ENCODE data around the gene HYAL2.
A peak's percentile ranks its signal among the peaks of the same experiment; 100 is the strongest.

HYAL2 gene, protein sequence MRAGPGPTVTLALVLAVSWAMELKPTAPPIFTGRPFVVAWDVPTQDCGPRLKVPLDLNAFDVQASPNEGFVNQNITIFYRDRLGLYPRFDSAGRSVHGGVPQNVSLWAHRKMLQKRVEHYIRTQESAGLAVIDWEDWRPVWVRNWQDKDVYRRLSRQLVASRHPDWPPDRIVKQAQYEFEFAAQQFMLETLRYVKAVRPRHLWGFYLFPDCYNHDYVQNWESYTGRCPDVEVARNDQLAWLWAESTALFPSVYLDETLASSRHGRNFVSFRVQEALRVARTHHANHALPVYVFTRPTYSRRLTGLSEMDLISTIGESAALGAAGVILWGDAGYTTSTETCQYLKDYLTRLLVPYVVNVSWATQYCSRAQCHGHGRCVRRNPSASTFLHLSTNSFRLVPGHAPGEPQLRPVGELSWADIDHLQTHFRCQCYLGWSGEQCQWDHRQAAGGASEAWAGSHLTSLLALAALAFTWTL

DNA sequence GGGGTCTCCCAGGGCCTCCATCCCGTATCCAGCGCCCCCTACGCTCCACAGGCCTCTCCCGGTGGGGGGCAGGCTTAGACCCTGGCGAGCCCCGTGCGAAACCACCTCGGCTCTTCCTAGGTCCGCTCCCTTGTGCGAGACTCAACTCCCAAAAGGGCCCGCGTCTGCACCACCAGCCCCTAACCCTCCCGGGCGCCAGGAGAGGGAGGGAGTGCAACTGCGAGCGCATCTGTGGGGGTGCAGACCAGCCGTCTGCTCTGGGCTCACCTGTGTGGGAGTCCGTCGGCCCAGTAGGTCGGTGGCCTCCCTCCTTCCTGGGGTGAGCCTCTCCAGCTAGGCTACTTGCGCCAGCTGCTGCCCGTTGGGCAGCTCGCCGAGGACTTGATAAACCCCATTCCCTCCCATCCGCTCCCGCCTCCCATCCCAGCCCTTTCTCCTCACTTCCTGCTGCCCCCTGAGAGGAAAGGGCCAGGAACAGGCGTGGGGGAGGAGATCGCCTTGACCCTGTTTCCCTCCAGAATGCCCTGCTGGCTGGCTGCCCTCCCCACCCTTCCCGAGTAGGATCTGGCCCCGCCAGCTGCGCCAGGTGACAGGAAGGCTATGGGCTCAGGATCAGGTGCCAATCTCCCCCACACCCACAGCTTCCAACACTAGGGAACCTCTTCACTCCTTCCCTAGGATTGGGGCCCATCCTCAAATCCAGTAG lies at the start of gene HYAL2:
Gene HYAL2, minus strand, starts transcription at position 360 of the 706 bp plus-strand sequence. CDS start 2,256 bp downstream, outside the sequence.
- Histone ChIP-seq H3K9ac (ENCODE audit: low read length) (peak within 1 kb of the TSS; percentile 57), H3K27ac (ENCODE audit: low read depth, low read length) (peak within 1 kb of the TSS; percentile 83), H3K4me3 (ENCODE audit: low read depth in 1 of 2, low read length in 2 of 2) (peak within 1 kb of the TSS; percentile 74 to 91), H3K9me3 (ENCODE audit: low read length) (no peaks in the 10 kb centered on the region), H3K4me1 (ENCODE audit: insufficient read depth, low read length) (peaks cover 54% of the 10 kb centered on the region), H3K36me3 (ENCODE audit: insufficient read depth, low read length) (peaks cover 29% of the 10 kb centered on the region), H3K27me3 (ENCODE audit: control insufficient read depth in 1 of 2, insufficient read depth in 2 of 2, low read length in 2 of 2) (no peaks in the 10 kb centered on the region)

DNA sequence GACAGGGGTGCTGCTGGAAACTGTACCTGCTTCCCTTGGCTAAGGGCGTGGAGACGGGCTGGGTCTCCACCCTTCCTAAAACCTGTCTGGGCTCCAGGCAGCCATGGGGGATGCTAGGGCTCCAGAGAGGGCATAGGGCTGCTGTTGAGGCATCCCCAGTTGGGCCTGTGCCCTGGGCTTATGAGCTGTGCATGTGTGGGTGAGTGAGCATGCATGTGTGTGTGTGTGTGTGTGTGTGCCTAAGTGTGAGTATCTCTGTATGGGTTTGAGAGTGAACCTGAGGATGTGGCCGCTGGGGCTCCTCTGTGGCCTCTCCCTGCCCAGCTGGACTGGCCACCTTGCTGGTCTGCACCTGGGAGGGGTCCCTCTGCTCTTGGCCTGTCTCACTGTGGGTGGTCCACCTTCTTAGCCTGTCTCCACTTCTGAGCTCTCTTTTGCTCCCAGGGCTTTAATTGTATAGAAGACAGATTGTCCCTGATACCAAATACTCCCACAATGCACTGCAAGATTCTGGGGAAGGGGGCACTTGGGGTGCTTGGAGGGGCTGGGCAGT lies 48.7 kb upstream of the HYAL2 start:
- Histone ChIP-seq H3K36me3 (ENCODE audit: insufficient read depth, low read length) (no peaks in the 10 kb centered on the region), H3K27me3 (ENCODE audit: control insufficient read depth in 1 of 2, insufficient read depth in 2 of 2, low read length in 2 of 2) (peaks cover 0 to 18% of the 10 kb centered on the region in 2 donors), H3K9me3 (ENCODE audit: low read length) (no peaks in the 10 kb centered on the region), H3K27ac (ENCODE audit: low read depth, low read length) (no peak overlapping the region), H3K4me3 (ENCODE audit: low read depth in 1 of 2, low read length in 2 of 2) (no peak overlapping the region), H3K4me1 (ENCODE audit: insufficient read depth, low read length) (no peaks in the 10 kb centered on the region), H3K9ac (ENCODE audit: low read length) (no peak overlapping the region)

DNA sequence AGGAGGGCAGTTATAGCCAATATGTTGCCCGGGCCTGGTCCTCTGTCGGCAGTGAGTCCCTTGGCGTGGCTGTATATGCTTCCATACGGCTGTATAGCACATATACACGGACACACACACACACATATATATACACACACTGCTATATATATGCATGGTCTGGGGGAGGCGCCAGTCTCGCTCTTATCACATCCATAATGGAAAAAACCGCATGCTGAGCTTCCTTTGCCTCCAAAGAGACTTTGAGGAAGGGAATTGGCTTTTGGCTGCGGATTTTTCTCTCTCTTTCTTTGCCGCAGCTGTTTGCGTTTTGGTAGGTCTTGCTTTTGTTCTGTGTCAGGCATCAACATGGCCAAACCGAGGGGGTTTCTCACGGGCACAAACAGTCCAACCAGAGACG lies 48.0 kb upstream of the HYAL2 start:
- no peaks in the 10 kb centered on the region for H3K9me3 ChIP-seq (ENCODE audit: low read length)
- H3K4me1 ChIP-seq (ENCODE audit: insufficient read depth, low read length), result peaks cover 2% of the 10 kb centered on the region
- H3K4me3 ChIP-seq (ENCODE audit: low read depth in 1 of 2, low read length in 2 of 2), result no peak overlapping the region
- no peak overlapping the region for H3K9ac ChIP-seq (ENCODE audit: low read length)
- no peak overlapping the region for H3K27ac ChIP-seq (ENCODE audit: low read depth, low read length)
- H3K36me3 ChIP-seq (ENCODE audit: insufficient read depth, low read length), result no peaks in the 10 kb centered on the region
- peaks cover 0 to 18% of the 10 kb centered on the region in 2 donors for H3K27me3 ChIP-seq (ENCODE audit: control insufficient read depth in 1 of 2, insufficient read depth in 2 of 2, low read length in 2 of 2)

DNA sequence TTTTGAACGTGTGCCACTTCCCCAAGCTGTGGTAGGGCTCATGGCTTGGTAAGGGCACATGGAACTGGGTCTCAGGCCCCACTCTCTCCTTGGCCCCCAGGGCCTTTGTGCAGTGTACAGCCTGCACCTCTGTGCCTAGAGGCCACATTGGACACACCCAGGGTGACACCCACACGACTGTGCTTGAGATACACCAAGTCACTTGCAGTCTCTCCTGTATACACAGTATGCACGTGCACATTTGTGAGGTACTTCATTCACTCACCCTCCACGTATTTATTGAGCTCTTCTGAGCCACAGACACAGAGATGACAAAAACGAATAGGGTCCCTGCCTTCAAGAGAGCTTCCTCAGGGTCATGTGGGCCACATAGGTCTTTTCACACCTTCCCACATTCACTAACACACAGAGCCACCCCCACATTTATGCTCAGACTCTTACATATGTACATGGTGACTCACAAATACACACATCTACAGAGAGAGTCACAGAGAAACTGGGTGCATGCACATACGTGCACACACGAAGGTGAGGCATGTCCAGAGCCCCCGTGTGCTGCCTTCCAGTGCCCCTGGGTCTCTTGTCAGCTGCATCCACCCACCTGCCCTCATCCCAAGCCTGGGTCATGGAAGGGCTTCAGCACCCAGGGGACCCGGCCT lies 46.6 kb upstream of the HYAL2 start:
- no peaks in the 10 kb centered on the region for H3K36me3 ChIP-seq (ENCODE audit: insufficient read depth, low read length)
- no peak overlapping the region for H3K4me3 ChIP-seq (ENCODE audit: low read depth in 1 of 2, low read length in 2 of 2)
- H3K27me3 ChIP-seq (ENCODE audit: control insufficient read depth in 1 of 2, insufficient read depth in 2 of 2, low read length in 2 of 2), result peaks cover 0 to 18% of the 10 kb centered on the region in 2 donors
- no peaks in the 10 kb centered on the region for H3K9me3 ChIP-seq (ENCODE audit: low read length)
- H3K4me1 ChIP-seq (ENCODE audit: insufficient read depth, low read length), result peaks cover 9% of the 10 kb centered on the region
- H3K27ac ChIP-seq (ENCODE audit: low read depth, low read length), result no peak overlapping the region
- no peak overlapping the region for H3K9ac ChIP-seq (ENCODE audit: low read length)

DNA sequence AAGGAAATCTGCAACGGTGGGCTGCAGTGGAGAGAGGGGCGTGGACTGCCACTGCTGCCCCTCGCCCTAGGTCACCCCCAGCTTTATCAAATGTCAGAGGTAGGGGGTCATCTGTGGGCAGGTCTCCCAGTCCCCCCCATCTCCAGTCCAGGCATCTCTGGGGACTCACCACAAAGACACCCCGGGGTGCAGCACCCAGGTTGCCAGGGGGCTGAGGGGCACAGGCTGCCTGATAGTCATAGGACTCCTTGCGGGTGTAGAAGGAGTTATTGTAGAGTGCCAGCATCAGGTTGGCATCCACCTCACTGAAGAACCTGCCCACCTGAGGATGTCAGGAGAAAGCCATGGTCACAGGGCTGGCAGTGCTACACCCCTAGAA lies 43.3 kb upstream of the HYAL2 start:
- Histone ChIP-seq H3K9me3 (ENCODE audit: low read length) (no peaks in the 10 kb centered on the region), H3K36me3 (ENCODE audit: insufficient read depth, low read length) (no peaks in the 10 kb centered on the region), H3K27ac (ENCODE audit: low read depth, low read length) (no peak overlapping the region), H3K4me3 (ENCODE audit: low read depth in 1 of 2, low read length in 2 of 2) (peak overlapping the region in 1 of 2 donors; percentile 75), H3K9ac (ENCODE audit: low read length) (no peak overlapping the region), H3K4me1 (ENCODE audit: insufficient read depth, low read length) (peaks cover 11% of the 10 kb centered on the region), H3K27me3 (ENCODE audit: control insufficient read depth in 1 of 2, insufficient read depth in 2 of 2, low read length in 2 of 2) (peaks cover 0 to 9% of the 10 kb centered on the region in 2 donors)

DNA sequence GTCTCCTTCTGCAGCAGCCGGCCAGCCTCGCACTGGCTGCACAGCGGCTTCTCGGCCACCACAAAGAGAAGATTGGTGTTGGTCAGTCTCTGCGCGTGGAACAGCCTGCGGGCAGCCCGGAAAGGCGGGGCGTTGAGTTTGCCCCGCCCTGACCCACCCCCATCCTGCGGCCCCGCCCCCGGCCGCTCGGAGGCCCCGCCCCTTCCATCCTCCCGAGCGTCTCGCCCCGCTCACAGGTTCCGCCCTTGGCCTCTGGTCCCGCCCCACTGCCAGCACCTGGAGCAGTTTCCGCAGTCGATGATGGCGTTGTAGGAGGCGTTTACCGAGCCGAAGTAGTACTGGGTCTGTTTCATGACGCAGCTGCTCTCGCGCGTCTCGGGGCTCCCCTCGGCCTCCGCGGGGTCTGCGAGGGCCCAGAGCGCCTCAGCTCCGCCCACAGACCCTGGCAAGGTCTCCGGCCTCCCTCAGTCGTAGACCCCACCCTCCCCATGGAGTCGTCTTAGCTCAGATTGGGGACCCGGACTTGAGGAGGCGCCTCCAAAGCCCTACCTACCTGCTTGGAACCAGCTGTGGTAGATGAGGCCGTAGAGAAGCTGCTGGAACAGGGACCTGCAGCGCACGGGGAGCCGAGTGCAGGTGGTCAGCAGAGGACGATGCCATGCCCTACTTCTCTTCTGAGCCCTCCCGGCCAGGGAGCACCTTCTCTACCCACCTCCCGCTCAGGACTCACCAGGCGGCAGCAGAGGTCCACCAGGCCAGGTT lies 42.7 kb upstream of the HYAL2 start:
- H3K4me1 ChIP-seq (ENCODE audit: insufficient read depth, low read length), result peaks cover 11% of the 10 kb centered on the region
- no peak overlapping the region for H3K9ac ChIP-seq (ENCODE audit: low read length)
- no peaks in the 10 kb centered on the region for H3K36me3 ChIP-seq (ENCODE audit: insufficient read depth, low read length)
- H3K4me3 ChIP-seq (ENCODE audit: low read depth in 1 of 2, low read length in 2 of 2), result peak overlapping the region; percentile 68 to 75
- H3K27me3 ChIP-seq (ENCODE audit: control insufficient read depth in 1 of 2, insufficient read depth in 2 of 2, low read length in 2 of 2), result peaks cover 0 to 9% of the 10 kb centered on the region in 2 donors
- no peaks in the 10 kb centered on the region for H3K9me3 ChIP-seq (ENCODE audit: low read length)
- H3K27ac ChIP-seq (ENCODE audit: low read depth, low read length), result peak overlapping the region; percentile 24

DNA sequence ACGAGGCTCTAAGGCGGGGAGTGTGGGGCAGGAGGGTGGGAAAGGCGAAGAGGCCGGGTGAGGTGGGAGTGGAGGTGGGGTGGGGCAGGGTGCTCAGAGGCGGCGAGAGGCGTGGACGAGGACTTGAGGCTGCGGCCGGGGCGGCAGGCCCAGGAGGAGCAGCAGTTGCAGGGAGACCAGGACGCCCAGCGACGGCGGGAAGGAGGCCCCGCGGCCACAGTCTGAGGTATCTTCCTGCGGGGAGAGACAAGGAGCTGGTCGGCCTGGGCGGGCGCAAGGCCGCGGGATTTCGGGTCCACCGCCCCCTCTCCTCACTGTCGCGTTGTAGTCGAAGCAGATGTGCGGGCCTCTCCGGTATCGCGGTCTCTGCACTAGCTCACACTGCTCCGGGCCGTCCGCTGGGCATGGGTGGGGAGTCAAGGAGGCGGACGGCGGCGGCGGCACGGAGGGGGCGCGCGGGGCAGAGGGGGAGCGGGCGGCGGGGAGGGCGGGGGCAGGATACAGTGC lies 42.1 kb upstream of the HYAL2 start:
- no peak overlapping the region for H3K9ac ChIP-seq (ENCODE audit: low read length)
- H3K27ac ChIP-seq (ENCODE audit: low read depth, low read length), result peak overlapping the region; percentile 52
- peak overlapping the region; percentile 50 to 54 for H3K4me3 ChIP-seq (ENCODE audit: low read depth in 1 of 2, low read length in 2 of 2)

DNA sequence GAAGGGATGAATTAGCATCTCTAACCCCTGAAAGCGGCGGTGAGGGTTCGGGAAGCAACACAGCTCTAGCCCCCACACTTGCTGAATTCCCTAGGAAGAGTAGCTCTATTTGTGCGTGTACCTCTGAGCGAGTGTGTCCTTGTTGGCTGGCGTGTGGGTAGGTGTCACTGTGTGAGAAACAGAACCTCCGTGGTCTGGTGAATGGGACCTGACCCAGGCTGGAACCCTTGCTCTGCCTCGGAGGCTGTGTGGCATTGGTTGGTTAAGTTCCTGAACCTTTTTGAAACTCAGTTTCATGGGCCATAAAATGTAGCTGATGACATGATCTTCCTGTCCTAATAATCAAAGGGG lies 37.2 kb upstream of the HYAL2 start:
- H3K36me3 ChIP-seq (ENCODE audit: insufficient read depth, low read length), result peaks cover 34% of the 10 kb centered on the region
- H3K4me3 ChIP-seq (ENCODE audit: low read depth in 1 of 2, low read length in 2 of 2), result peak overlapping the region in 1 of 2 donors; percentile 94
- no peak overlapping the region for H3K27ac ChIP-seq (ENCODE audit: low read depth, low read length)
- H3K4me1 ChIP-seq (ENCODE audit: insufficient read depth, low read length), result peaks cover 39% of the 10 kb centered on the region
- H3K9ac ChIP-seq (ENCODE audit: low read length), result no peak overlapping the region
- no peaks in the 10 kb centered on the region for H3K9me3 ChIP-seq (ENCODE audit: low read length)
- no peaks in the 10 kb centered on the region for H3K27me3 ChIP-seq (ENCODE audit: control insufficient read depth in 1 of 2, insufficient read depth in 2 of 2, low read length in 2 of 2)

More for the DNA sequence above, 42.1 kb upstream of the HYAL2 start:
- Histone ChIP-seq H3K9me3 (ENCODE audit: low read length) (no peaks in the 10 kb centered on the region), H3K27me3 (ENCODE audit: control insufficient read depth in 1 of 2, insufficient read depth in 2 of 2, low read length in 2 of 2) (peaks cover 0 to 3% of the 10 kb centered on the region in 2 donors), H3K36me3 (ENCODE audit: insufficient read depth, low read length) (no peaks in the 10 kb centered on the region), H3K4me1 (ENCODE audit: insufficient read depth, low read length) (peaks cover 11% of the 10 kb centered on the region)

DNA sequence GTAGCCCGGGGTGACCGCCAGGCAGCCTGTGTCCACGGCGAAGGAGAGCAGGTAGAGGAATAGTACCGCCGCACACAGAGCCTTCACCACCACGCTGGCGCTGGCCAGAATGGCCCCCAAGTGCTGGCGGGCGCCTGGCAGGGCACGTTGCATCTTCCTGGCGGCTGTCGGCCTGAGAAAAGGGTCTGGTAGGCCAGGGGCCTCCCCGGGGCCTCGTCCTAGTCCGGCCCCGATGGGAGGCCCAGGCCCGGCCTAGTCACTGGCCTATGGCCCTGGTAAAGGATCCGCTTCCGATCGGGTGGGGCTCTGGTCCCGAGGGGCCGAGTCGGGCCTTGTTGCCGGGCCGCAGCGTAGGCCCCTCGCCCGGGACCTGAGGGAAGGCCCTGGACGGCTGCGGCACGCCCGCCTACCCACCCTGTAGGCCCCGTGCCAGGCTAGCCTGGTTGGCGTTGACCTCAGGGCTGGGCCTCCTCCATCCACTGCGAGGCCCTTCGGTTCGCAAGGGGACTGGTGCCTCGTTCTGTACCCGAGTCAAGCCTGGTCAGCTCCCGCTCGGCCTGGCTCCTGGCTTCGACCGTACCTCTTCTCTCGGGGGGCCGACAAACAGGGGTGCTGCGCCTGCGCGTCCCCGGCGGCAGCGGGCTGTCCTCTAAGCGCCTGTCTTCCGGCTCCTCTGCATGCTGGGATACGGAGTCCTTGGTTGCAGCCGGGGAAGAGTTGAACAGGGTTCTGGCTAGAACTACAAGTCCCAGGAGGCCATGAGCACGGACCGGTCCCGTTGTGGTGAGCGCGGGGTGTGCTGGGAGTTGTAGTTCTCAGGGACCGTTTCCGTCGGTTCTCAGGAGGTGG lies 36.6 kb upstream of the HYAL2 start, which contains the start of gene TMEM115:
Gene TMEM115, minus strand, starts transcription at position 611 of the 849 bp plus-strand sequence. Its CDS starts 458 bp downstream, at position 153.
- peaks cover 35% of the 10 kb centered on the region for H3K4me1 ChIP-seq (ENCODE audit: insufficient read depth, low read length)
- H3K4me3 ChIP-seq (ENCODE audit: low read depth in 1 of 2, low read length in 2 of 2), result peak within 1 kb of the TSS; percentile 94 to 96
- peak within 1 kb of the TSS; percentile 67 for H3K27ac ChIP-seq (ENCODE audit: low read depth, low read length)
- peak within 1 kb of the TSS; percentile 95 for H3K9ac ChIP-seq (ENCODE audit: low read length)
- peaks cover 40% of the 10 kb centered on the region for H3K36me3 ChIP-seq (ENCODE audit: insufficient read depth, low read length)
- no peaks in the 10 kb centered on the region for H3K9me3 ChIP-seq (ENCODE audit: low read length)
- H3K27me3 ChIP-seq (ENCODE audit: control insufficient read depth in 1 of 2, insufficient read depth in 2 of 2, low read length in 2 of 2), result no peaks in the 10 kb centered on the region

Data from muscle layer of colon (tissue), 2 donors.